Esophagus squamous epithelium (tissue), 5 donors: ENCODE data around the gene PPP2R5C. TPM values are rescaled to one million over a fixed set of nuclear protein-coding genes. Genes with fewer than 3 reads are reported as not detected.

Source experiments
- DNase-seq: peaks from one replicate; lab custom pipeline; 2025; lab: John Stamatoyannopoulos, UW
- H3K27ac ChIP-seq, 4 donors: fragments of 200-600 bp; sonication (generic); one replicate each; pipeline ENCODE4 v1.5.1; 2016 to 2019; ENCODE audit warnings: mild to moderate bottlenecking in 1 of 4
- H3K27me3 ChIP-seq, 4 donors: fragments of 200-600 bp; sonication (generic); 1 replicate in 3 of 4; 2 replicates in 1 of 4; pipeline versions ENCODE4 v1.5.1 to v1.6.0; 2017 to 2021; ENCODE audit warnings: antibody characterized with exemption in 1 of 4
- H3K36me3 ChIP-seq, 3 donors: fragments of 200-600 bp; sonication (generic); one replicate each; pipeline ENCODE4 v1.5.1; 2016 to 2019
- H3K4me1 ChIP-seq, 3 donors: fragments of 200-600 bp; sonication (generic); one replicate each; pipeline ENCODE4 v1.5.1; 2017 to 2019
- H3K4me3 ChIP-seq, 4 donors: fragments of 200-600 bp; sonication (generic); 1 replicate in 3 of 4; 2 replicates in 1 of 4; pipeline ENCODE4 v1.5.1; 2016 to 2019; ENCODE audit warnings: mild to moderate bottlenecking in 2 of 4, moderate library complexity in 1 of 4
- H3K9me3 ChIP-seq, 3 donors: fragments of 200-600 bp; sonication (generic); one replicate each; pipeline ENCODE4 v1.5.1; 2016 to 2019
- CTCF ChIP-seq, 6 experiments: fragments of 450-650 bp in 4 of 6; fragments of 200-600 bp in 2 of 6; sonication (generic) in 2 of 6; IDR thresholded peaks; one replicate each; pipeline ENCODE4 v1.5.1; 2016 to 2019; ENCODE audit warnings: antibody characterized with exemption in 6 of 6, mild to moderate bottlenecking in 4 of 6, moderate library complexity in 4 of 6
- POLR2A ChIP-seq, 4 donors: fragments of 450-650 bp; IDR thresholded peaks; one replicate each; pipeline ENCODE4 v1.6.1; 2017; ENCODE audit warnings: antibody characterized with exemption in 4 of 4, mild to moderate bottlenecking in 4 of 4, moderate library complexity in 3 of 4
- WGBS, 2 donors: methylation state at CpG; one replicate each; pipeline ENCODE4 v1.1.5; 2018; 5-methylcytosine and 5-hydroxymethylcytosine counted together
- intact Hi-C: fragments of 100-400 bp; cut with DNase I; formaldehyde crosslinking; loops from one replicate; pipeline ENCODE4 v1.15.0; 2022
- total RNA-seq, 4 donors: library from RNA; depleted of rRNA; stranded (reverse); fragments of >200 nt; gene quantifications; one replicate each; pipeline ENCODE4 v1.1.0, GENCODE V29; 2016
- donor health status: DM: yes; HTN: yes; CAD: no.

PPP2R5C gene
- total RNA-seq, 4 donors from 2014 or later: 66.3 to 92.3 (median 83.4) TPM

DNA sequence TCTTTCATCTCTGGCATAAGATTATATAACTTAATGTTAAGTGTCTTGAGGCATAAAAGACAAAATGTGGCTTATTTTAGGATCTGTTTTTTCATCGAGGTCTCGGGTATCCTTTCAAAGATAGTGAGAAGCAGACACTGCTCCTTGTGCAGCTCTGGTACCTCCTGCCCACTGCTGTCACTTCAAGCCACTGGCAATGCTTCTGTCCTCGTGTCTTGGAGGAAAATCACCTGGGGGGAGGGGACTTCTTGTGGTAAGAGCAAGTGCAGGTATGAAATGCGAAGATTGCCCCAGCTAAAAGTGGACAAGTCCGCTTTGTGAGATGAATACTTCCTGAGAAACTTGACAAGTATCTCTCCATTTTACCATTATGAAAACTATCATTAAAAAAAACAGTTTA, 165.1 kb downstream of the PPP2R5C start:
- Histone ChIP-seq H3K9me3 (no peaks in the 10 kb centered on the region), H3K27ac (peak overlapping the region in 2 of 4 donors; percentile 62 to 65), H3K36me3 (peaks cover 0 to 59% (median 6%) of the 10 kb centered on the region in 3 donors), H3K4me3 (no peak overlapping the region), H3K27me3 (no peaks in the 10 kb centered on the region), H3K4me1 (peaks cover 0 to 13% (median 0%) of the 10 kb centered on the region in 3 donors)
- intact Hi-C loops: no loop called here
- 74 to 80% methylated on average over 5 of the region's 5 CpGs for WGBS, 2 donors
- no peak for DNase-seq
- TF ChIP-seq POLR2A (IDR thresholded peaks at IDR 0.05) (no peak), CTCF (IDR thresholded peaks at IDR 0.05) (no peak)

DNA sequence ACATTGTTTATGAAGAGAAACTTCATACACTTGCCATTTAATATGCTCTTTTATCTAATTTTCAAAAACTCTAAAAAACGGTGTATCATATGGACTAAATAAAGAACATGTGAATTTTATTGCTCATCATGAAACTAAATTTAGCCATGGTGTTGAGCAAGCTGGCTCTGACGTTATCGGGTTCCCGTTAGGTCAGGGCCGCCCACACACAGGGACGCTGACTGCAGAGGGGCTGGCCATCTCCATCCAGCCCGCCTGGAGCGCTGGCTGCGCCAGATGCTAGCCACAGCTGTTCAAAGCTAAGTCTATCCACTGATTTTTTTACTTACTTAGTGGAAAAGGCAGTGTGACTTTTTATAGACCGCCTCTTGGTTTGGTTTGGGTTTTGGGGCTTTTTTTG, 166.3 kb downstream of the PPP2R5C start:
- DNase-seq: no peak
- intact Hi-C loops: no loop called here
- peak overlapping the region in 3 of 4 donors; percentile 47 to 65 (median 62) for H3K27ac ChIP-seq
- H3K4me3 ChIP-seq: no peak overlapping the region
- H3K9me3 ChIP-seq: no peaks in the 10 kb centered on the region
- WGBS, 2 donors: 49 to 63% methylated on average over 10 of the region's 10 CpGs
- no peaks in the 10 kb centered on the region for H3K27me3 ChIP-seq
- TF ChIP-seq POLR2A (IDR thresholded peaks at IDR 0.05) (no peak), CTCF (IDR thresholded peaks at IDR 0.05) (no peak)
- peaks cover 0 to 47% (median 6%) of the 10 kb centered on the region in 3 donors for H3K36me3 ChIP-seq
- H3K4me1 ChIP-seq: peaks cover 0 to 13% (median 0%) of the 10 kb centered on the region in 3 donors

DNA sequence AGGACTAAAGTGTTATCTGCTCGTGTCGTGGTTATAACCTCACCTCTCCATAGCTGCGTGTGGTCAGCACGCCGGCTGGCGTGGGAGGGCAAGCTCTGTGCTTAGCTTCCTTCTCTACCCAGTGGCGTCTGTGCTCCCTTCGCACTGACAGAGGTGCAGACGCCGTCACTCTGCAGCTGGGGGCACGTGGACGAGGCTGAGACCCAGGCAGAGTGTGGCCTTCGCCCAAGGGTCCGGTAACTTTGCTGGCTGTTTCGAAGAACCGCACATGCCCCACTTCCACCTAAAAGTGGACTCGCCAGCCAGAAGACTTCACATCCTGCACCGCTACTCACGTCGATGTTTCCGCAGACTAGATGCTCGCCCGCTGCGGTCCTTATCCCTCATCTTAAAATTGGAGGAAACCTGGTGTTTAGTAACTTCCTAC, 166.9 kb downstream of the PPP2R5C start:
- WGBS, 2 donors: 87 to 91% methylated on average over 8 to 21 of the region's 24 CpGs
- peak overlapping the region in 3 of 4 donors; percentile 47 to 65 (median 62) for H3K27ac ChIP-seq
- no peaks in the 10 kb centered on the region for H3K27me3 ChIP-seq
- peaks cover 0 to 41% (median 6%) of the 10 kb centered on the region in 3 donors for H3K36me3 ChIP-seq
- DNase-seq: no peak
- H3K4me3 ChIP-seq: no peak overlapping the region
- intact Hi-C loops: no loop called here
- TF ChIP-seq CTCF (IDR thresholded peaks at IDR 0.05) (no peak), POLR2A (IDR thresholded peaks at IDR 0.05) (no peak)
- H3K4me1 ChIP-seq: peaks cover 0 to 13% (median 0%) of the 10 kb centered on the region in 3 donors
- no peaks in the 10 kb centered on the region for H3K9me3 ChIP-seq

DNA sequence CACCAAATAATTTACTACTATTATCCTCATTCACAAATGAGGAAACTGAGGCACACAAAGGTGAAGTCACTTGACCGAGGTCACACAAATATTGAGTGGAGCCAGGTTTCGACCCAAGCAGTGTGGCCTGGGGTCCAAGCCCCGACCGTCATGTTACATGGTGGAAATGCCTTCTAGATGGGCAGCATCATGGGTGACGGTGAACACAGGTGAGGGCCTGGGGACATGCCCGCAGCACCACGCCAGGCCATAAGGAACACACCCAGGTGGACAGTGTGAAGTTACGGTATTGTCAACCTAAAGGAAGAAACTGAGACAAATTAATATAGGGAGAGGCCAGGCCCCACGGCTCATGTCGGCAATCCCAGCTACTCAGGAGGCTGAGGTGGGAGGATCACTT, 167.6 kb downstream of the PPP2R5C start:
- Histone ChIP-seq H3K9me3 (no peaks in the 10 kb centered on the region), H3K27me3 (no peaks in the 10 kb centered on the region), H3K36me3 (peaks cover 0 to 38% (median 6%) of the 10 kb centered on the region in 3 donors), H3K4me1 (peaks cover 0 to 13% (median 0%) of the 10 kb centered on the region in 3 donors), H3K4me3 (no peak overlapping the region), H3K27ac (no peak overlapping the region)
- intact Hi-C loops: no loop called here
- no peak for TF ChIP-seq POLR2A (IDR thresholded peaks at IDR 0.05)
- no peak for TF ChIP-seq CTCF (IDR thresholded peaks at IDR 0.05)
- DNase-seq: no peak
- 84 to 95% methylated on average over 8 to 10 of the region's 10 CpGs for WGBS, 2 donors

DNA sequence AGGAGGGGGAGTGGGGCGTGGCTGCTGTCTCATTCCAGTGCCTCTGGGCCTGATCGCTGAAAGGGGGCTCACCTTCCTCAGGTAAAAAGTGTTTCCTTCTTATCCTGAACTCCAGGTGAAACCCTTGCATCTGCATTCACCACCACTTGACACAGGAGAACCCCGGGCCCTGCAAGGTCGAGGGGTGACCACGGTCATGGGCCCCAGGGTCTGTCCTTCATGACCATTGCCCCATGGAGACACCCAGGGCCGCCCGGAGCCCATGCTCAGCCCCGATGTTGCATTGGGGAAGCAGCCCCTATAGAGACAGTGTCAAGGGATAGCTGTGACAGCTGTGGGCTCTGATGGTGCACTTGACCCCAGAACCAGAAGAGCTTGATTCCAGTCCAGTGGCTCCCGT, 168.4 kb downstream of the PPP2R5C start:
- Histone ChIP-seq H3K9me3 (no peaks in the 10 kb centered on the region), H3K27me3 (no peaks in the 10 kb centered on the region), H3K36me3 (peaks cover 0 to 31% (median 5%) of the 10 kb centered on the region in 3 donors), H3K27ac (no peak overlapping the region), H3K4me3 (no peak overlapping the region), H3K4me1 (peaks cover 0 to 13% (median 0%) of the 10 kb centered on the region in 3 donors)
- DNase-seq: no peak
- WGBS, 2 donors: 65 to 95% methylated on average over 3 to 6 of the region's 9 CpGs
- intact Hi-C loops: no loop called here
- no peak for TF ChIP-seq POLR2A (IDR thresholded peaks at IDR 0.05)
- TF ChIP-seq CTCF (IDR thresholded peaks at IDR 0.05): no peak
